MM.1S (cell line): ENCODE results near the gene XPO6.

Experiments
- EZH2 ChIP-seq: fragments of 300-600 bp; sonication (generic); optimal IDR thresholded peaks from 2 replicates; pipeline ENCODE3; 2017; ENCODE audit warnings: low read depth, mild to moderate bottlenecking, antibody characterized with exemption, low read length, mixed read lengths
- TF ChIP-seq, protein P1 (sequence below): fragments of 300-600 bp; sonication (generic); IDR thresholded peaks from 2 replicates; pipeline ENCODE4 v1.5.1; 2016; ENCODE audit warnings: antibody characterized with exemption, low read length, mixed read lengths

- TF ChIP-seq, protein P1, sequence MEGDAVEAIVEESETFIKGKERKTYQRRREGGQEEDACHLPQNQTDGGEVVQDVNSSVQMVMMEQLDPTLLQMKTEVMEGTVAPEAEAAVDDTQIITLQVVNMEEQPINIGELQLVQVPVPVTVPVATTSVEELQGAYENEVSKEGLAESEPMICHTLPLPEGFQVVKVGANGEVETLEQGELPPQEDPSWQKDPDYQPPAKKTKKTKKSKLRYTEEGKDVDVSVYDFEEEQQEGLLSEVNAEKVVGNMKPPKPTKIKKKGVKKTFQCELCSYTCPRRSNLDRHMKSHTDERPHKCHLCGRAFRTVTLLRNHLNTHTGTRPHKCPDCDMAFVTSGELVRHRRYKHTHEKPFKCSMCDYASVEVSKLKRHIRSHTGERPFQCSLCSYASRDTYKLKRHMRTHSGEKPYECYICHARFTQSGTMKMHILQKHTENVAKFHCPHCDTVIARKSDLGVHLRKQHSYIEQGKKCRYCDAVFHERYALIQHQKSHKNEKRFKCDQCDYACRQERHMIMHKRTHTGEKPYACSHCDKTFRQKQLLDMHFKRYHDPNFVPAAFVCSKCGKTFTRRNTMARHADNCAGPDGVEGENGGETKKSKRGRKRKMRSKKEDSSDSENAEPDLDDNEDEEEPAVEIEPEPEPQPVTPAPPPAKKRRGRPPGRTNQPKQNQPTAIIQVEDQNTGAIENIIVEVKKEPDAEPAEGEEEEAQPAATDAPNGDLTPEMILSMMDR, result no peak
- no peak for TF ChIP-seq EZH2
Measured at GRCh38 chr16:28254158-28254557, 42.4 kb upstream of the XPO6 start.
